PC-9 (cell line): ENCODE measurements around the gene EMC10.

Source experiments
- EZH2 ChIP-seq: fragments of 200-600 bp; sonication (generic); IDR thresholded peaks from 2 replicates; pipeline ENCODE4 v1.8.0; 2017; ENCODE audit warnings: antibody characterized with exemption, low read depth
- TF ChIP-seq, protein P1 (sequence below): fragments of 200-600 bp; sonication (generic); conservative IDR thresholded peaks from 2 replicates; pipeline ENCODE4 v1.6.1; 2017; ENCODE audit warnings: mixed run types, antibody characterized with exemption, mild to moderate bottlenecking, moderate library complexity

DNA sequence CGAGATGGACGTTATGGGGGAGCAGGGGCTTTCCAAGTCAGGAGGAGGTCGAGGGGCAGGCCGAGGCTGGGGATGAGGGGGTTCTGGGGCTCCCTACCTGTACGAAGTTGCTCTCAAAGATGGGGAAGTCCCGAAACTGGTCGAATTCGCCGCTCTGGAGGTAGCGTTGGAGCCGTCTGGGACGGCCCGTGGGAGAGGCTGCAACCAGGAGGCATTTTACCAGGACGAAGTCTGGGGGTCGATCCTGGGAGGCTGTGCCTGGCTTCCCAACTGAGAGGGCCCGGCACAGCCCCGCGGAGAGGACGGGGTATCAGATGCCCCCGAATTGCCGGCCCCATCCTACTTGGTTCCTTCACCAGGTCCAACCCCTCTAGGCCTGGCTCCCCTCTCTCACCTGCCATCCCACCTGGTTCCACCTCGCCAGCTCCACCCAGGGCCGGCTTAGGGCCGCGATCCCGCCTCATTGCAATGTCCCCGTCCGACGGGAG is 527 bp upstream of the EMC10 start:
- TF ChIP-seq, protein P1, sequence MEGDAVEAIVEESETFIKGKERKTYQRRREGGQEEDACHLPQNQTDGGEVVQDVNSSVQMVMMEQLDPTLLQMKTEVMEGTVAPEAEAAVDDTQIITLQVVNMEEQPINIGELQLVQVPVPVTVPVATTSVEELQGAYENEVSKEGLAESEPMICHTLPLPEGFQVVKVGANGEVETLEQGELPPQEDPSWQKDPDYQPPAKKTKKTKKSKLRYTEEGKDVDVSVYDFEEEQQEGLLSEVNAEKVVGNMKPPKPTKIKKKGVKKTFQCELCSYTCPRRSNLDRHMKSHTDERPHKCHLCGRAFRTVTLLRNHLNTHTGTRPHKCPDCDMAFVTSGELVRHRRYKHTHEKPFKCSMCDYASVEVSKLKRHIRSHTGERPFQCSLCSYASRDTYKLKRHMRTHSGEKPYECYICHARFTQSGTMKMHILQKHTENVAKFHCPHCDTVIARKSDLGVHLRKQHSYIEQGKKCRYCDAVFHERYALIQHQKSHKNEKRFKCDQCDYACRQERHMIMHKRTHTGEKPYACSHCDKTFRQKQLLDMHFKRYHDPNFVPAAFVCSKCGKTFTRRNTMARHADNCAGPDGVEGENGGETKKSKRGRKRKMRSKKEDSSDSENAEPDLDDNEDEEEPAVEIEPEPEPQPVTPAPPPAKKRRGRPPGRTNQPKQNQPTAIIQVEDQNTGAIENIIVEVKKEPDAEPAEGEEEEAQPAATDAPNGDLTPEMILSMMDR, result no peak
- TF ChIP-seq EZH2, result no peak
